Ishikawa (cell line): ENCODE results near the gene CTTNBP2.

Source experiments
- CEBPB ChIP-seq: IDR thresholded peaks from 2 replicates; pipeline ENCODE4 v1.6.1; 2012
- CREB1 ChIP-seq: IDR thresholded peaks from 2 replicates; pipeline ENCODE4 v1.6.1; 2012; ENCODE audit warnings: low read depth
- EGR1 ChIP-seq: IDR thresholded peaks from 2 replicates; pipeline ENCODE4 v1.6.1; 2012
- EP300 ChIP-seq: IDR thresholded peaks from 2 replicates; pipeline ENCODE4 v1.6.1; 2012; ENCODE audit warnings: borderline replicate concordance
- FOXM1 ChIP-seq: IDR thresholded peaks from 2 replicates; pipeline ENCODE4 v1.6.1; 2012; ENCODE audit warnings: low read depth, borderline replicate concordance
- MAX ChIP-seq: IDR thresholded peaks from 2 replicates; pipeline ENCODE4 v1.6.1; 2012
- NFIC ChIP-seq: IDR thresholded peaks from 2 replicates; pipeline ENCODE4 v1.6.1; 2012
- RAD21 ChIP-seq: IDR thresholded peaks from 2 replicates; pipeline ENCODE4 v1.6.1; 2012; ENCODE audit warnings: low read depth
- TAF1 ChIP-seq: IDR thresholded peaks from 2 replicates; pipeline ENCODE4 v1.6.1; 2012; ENCODE audit warnings: low read depth, mild to moderate bottlenecking
- TCF12 ChIP-seq: IDR thresholded peaks from 2 replicates; pipeline ENCODE4 v1.6.1; 2012; ENCODE audit warnings: low read depth
- TEAD4 ChIP-seq: IDR thresholded peaks from 2 replicates; pipeline ENCODE4 v1.6.1; 2012
- YY1 ChIP-seq: IDR thresholded peaks from 2 replicates; pipeline ENCODE4 v1.6.1; 2012; ENCODE audit warnings: low read depth
- ZBTB7A ChIP-seq: IDR thresholded peaks from 2 replicates; pipeline ENCODE4 v1.6.1; 2012; ENCODE audit warnings: low read depth
- TF ChIP-seq, protein P1 (sequence below): IDR thresholded peaks from 2 replicates; pipeline ENCODE4 v1.6.1; 2012
- TF ChIP-seq, protein P2 (sequence below): IDR thresholded peaks from 2 replicates; pipeline ENCODE4 v1.6.1; 2012; ENCODE audit warnings: low read depth, mild to moderate bottlenecking

The CTTNBP2 gene

GRCh38 chr7:117707080-117707479, 166.2 kb downstream of the CTTNBP2 start:
- TF ChIP-seq MAX (no peak), TEAD4 (no peak), TCF12 (no peak), EP300 (no peak), ZBTB7A (no peak)
- TF ChIP-seq, protein P1, sequence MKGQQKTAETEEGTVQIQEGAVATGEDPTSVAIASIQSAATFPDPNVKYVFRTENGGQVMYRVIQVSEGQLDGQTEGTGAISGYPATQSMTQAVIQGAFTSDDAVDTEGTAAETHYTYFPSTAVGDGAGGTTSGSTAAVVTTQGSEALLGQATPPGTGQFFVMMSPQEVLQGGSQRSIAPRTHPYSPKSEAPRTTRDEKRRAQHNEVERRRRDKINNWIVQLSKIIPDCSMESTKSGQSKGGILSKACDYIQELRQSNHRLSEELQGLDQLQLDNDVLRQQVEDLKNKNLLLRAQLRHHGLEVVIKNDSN: no peak
- TF ChIP-seq, protein P2, sequence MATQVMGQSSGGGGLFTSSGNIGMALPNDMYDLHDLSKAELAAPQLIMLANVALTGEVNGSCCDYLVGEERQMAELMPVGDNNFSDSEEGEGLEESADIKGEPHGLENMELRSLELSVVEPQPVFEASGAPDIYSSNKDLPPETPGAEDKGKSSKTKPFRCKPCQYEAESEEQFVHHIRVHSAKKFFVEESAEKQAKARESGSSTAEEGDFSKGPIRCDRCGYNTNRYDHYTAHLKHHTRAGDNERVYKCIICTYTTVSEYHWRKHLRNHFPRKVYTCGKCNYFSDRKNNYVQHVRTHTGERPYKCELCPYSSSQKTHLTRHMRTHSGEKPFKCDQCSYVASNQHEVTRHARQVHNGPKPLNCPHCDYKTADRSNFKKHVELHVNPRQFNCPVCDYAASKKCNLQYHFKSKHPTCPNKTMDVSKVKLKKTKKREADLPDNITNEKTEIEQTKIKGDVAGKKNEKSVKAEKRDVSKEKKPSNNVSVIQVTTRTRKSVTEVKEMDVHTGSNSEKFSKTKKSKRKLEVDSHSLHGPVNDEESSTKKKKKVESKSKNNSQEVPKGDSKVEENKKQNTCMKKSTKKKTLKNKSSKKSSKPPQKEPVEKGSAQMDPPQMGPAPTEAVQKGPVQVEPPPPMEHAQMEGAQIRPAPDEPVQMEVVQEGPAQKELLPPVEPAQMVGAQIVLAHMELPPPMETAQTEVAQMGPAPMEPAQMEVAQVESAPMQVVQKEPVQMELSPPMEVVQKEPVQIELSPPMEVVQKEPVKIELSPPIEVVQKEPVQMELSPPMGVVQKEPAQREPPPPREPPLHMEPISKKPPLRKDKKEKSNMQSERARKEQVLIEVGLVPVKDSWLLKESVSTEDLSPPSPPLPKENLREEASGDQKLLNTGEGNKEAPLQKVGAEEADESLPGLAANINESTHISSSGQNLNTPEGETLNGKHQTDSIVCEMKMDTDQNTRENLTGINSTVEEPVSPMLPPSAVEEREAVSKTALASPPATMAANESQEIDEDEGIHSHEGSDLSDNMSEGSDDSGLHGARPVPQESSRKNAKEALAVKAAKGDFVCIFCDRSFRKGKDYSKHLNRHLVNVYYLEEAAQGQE: no peak

GRCh38 chr7:117706210-117706609, 167.0 kb downstream of the CTTNBP2 start:
- no peak for TF ChIP-seq NFIC
- TF ChIP-seq CREB1: no peak
- no peak for TF ChIP-seq FOXM1
- TF ChIP-seq MAX: no peak
- TF ChIP-seq CEBPB: no peak
- TF ChIP-seq EGR1: no peak
- TF ChIP-seq TCF12: no peak
- no peak for TF ChIP-seq RAD21
- no peak for TF ChIP-seq TAF1
- TF ChIP-seq ZBTB7A: no peak

- no peak for TF ChIP-seq FOXM1
- no peak for TF ChIP-seq EP300
- TF ChIP-seq TEAD4: no peak
- no peak for TF ChIP-seq CEBPB
- no peak for TF ChIP-seq YY1
- TF ChIP-seq TAF1: no peak
- no peak for TF ChIP-seq EGR1
- TF ChIP-seq, protein P1: no peak
- no peak for TF ChIP-seq NFIC
- no peak for TF ChIP-seq CREB1
These were observed 167.6 kb downstream of the CTTNBP2 start for GRCh38 chr7:117705630-117706029.

DNA sequence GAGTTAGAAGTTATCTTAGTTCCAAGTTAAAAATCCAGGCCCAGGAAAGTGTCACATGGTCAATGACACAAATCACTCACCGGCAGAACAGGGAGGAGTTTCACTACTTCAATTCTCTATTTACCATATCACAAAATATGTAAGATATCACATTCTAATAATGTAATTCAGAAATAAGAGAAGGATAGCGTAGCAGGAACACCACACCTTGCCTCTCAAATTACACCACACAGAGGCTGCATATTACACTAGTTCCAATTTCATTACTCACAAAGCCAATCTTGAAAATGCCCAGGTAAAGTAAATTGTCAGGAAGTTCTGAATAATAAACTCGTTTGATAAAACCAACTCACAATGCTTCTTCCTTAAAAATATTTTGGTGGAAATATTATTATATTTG, 169.2 kb downstream of the CTTNBP2 start:
- TF ChIP-seq, protein P1: no peak
- TF ChIP-seq TCF12: no peak
- no peak for TF ChIP-seq CREB1
- TF ChIP-seq NFIC: no peak
- TF ChIP-seq TAF1: no peak

DNA sequence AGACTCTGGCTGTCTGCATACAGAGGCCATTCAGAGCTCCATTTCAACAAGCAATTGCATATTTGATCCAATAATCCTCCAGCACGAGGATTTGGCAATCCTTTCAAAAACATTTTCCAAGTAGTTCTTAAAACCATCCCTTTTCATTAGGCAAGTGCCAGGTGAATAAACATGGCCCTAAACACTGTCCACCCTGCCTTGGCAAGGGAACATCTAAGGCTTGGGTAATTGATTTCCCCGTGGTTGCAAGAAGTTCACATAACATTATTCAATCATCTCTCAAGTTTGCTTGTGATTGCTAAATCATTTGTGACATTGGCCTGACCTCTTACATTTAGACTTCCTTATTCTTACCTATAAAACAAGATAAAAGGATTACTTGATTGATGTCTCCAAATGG, 175.2 kb downstream of the CTTNBP2 start:
- TF ChIP-seq TAF1: no peak

GRCh38 chr7:117692338-117692737, 180.9 kb downstream of the CTTNBP2 start:
- TF ChIP-seq CEBPB: no peak
- TF ChIP-seq YY1: no peak
- no peak for TF ChIP-seq ZBTB7A
- no peak for TF ChIP-seq EGR1
- no peak for TF ChIP-seq NFIC
- TF ChIP-seq RAD21: no peak
- TF ChIP-seq TAF1: no peak
- TF ChIP-seq MAX: no peak
- no peak for TF ChIP-seq EP300
- TF ChIP-seq TCF12: no peak
- TF ChIP-seq, protein P2: no peak
- TF ChIP-seq, protein P1: no peak
- TF ChIP-seq FOXM1: no peak
- no peak for TF ChIP-seq CREB1
